ENCODE results near the gene NFIC.
"Not testable (repeated sequence)": the region's sequence is repeated elsewhere in the genome, so short reads cannot be mapped to it uniquely, and the experiment has no call there.

NFIC gene

GRCh38 chr19:3365836-3366752, at the start of gene NFIC:
Gene NFIC (plus strand): TSS chr19:3366583. CDS start chr19:3366637, 54 bp downstream.
- DNase-seq (ENCODE audit: low read depth in 2 of 2): peak; percentile 31 to 41

DNA sequence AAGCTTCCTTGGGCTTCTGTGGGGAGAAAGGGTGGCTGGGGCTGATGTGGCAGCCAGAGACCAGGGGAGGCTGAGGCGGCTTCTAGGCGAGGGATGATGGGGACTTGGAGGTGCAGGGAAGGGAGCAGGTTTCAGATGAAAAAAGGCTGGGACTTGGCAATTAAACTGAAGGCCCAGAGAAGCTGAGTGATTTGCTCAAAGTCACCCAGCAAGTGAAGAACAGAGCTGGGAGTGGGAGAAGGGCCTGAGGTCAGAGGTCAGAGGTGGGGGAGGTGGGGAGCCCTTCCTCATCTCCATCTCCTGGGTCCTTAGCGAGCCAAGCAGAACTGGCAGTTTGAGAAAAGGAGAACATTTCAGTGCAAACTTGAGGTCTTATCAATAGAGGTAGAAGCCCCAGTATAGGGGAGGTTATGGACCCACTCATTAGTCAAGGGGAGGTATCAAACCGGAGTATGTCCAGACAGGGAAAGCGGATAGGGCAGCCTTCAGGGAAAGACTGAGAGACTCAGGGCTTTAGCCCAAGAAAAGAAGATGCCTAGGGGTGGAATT, 49.6 kb upstream of the NFIC start:
- DNase-seq (ENCODE audit: low read depth in 2 of 2): no peak

GRCh38 chr19:3319643-3320353, 46.6 kb upstream of the NFIC start:
- DNase-seq (ENCODE audit: low read depth in 2 of 2): no peak

DNA sequence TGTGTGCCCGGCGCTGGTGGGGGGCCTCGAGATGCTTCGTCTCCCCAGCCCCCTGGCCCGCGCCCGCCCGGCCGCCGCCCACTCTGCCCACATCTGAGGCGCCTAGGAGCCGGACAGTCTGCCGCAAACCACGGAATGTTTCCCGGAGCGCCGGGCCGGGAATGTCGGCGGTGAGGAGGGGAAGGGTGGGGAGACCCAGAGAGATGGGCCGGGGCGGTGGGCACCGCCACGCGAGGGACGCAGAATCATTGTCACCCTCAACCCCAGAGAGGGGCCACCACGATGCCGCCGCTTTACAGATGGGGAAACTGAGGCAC, 46.1 kb upstream of the NFIC start:
- no peak for DNase-seq (ENCODE audit: low read depth in 2 of 2)

DNA sequence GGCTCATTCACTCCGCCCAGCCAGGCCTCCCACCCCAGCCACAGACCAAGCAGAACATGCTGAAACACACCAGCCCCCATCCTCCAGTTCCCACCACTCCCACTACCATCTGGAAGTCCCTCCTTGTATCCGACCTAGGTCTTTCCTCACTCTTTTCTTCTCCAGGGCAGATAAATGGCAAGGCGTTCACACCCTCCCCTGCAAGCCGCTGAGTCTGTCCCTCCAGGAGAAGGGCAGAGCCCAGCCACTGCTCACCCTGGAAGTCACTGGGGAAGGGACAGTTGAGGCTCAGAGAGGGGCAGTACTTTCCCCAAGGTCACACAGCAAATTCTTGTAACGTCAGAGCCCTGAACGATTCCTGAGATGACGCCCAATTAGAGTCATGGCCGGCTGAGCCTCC, 45.5 kb upstream of the NFIC start:
- no peak for DNase-seq (ENCODE audit: low read depth in 2 of 2)

DNA sequence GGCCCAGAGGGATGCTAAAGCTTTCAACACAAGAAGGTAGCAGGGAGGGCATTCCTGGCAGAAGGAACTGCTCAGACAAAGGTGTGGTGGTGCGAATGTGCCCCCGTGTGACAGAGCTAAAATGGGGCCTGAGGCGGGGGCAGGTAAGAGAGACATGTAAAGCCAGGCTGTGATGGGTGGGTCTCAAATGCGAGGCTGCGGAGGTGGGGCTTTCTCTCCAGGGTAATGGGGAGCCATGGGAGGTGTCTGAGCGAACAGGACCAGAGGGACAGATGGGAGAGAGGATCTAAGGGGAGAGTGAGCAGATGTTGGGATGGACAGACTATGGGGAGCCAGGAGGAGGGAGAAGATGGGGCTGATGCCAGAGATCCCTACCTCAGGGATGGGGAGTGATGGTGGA, 44.7 kb upstream of the NFIC start:
- DNase-seq (ENCODE audit: low read depth in 2 of 2): no peak

- no peak for DNase-seq (ENCODE audit: low read depth in 2 of 2)
Observed at GRCh38 chr19:3322199-3322978, 44.0 kb upstream of the NFIC start.

DNA sequence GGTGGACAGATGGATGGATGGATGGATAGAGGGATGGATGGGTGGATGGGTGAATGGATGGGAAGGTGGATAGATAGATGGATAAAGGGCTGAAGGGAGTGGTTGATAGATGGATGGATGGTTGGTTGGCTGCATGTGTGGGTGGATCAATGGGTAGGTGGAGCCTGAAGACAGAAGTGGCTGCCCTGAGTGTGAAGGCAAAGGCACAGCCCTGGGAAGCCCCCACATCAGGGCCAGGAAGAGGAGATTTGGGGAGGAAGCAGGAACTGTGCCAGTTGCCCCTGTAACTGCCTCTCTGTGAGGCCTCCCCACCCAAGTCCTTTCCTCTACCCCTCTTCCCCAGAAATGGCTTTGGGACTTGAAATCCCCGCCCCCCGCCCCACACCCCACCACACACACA, 43.4 kb upstream of the NFIC start:
- DNase-seq (ENCODE audit: low read depth in 2 of 2): no peak

DNA sequence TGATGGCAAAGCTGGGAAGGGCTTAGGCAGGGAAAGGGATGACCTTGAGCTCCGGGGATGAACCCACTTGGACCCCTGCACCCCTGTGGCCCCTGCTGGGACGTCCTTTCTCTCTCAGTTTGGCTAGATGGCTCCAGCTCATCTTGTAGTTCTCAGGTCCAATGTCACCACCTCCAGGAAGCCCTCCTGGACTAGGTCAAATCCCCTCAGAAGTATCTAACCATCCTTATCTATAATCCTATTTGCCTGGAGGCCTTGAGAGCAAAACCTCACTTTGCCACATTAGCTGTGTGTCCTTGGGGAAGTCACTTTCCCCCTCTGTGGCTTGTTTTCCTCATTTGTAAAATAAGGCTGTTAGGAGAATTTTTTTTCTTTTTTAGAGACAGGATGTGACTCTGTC, 42.7 kb upstream of the NFIC start:
- DNase-seq (ENCODE audit: low read depth in 2 of 2): no peak

DNA sequence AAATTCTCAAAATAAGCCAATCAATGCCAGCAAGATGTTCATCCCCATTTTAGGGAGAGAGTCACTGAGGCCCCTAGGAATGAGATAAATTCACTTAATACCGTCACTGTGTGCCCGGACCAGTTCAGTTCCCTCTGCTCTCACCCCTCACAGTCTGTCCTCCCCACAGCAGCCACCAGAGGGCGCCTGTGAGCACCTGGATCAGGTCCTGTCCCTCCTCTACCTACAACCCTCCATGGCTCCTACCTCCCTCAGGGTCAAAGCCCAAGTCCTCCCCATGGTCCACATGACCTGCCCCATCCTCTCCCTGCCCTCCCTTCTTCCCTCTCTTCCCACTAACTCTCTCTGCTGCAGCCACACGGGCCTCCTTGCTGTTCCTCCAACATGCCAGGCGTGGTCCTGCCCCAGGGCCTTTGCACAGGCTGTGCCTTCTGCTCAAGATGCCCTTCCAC, 42.0 kb upstream of the NFIC start:
- DNase-seq (ENCODE audit: low read depth in 2 of 2): peak; percentile 74 to 76

- DNase-seq (ENCODE audit: low read depth in 2 of 2): no peak
Observed at GRCh38 chr19:3325451-3325850, 40.9 kb upstream of the NFIC start.

DNA sequence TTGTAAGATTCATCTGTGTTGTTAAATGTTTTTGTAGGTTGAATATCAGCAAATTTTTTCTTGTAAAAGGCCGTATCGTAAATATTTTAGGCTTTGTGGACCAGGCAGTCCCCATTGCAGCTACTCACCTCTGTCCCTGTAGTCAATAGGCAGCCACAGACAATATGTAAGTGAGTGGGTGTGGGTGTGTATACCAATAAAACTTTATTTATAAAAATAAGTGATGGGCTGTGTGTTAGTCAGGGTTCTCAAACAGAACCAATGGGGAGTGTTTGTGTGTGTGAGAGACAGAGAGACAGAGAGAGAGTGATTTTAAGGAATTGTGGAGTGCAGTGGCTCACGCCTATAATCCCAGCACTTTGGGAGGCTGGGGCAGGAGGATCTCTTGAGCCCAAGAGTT, 37.6 kb upstream of the NFIC start:
- DNase-seq (ENCODE audit: low read depth in 2 of 2): no peak

DNA sequence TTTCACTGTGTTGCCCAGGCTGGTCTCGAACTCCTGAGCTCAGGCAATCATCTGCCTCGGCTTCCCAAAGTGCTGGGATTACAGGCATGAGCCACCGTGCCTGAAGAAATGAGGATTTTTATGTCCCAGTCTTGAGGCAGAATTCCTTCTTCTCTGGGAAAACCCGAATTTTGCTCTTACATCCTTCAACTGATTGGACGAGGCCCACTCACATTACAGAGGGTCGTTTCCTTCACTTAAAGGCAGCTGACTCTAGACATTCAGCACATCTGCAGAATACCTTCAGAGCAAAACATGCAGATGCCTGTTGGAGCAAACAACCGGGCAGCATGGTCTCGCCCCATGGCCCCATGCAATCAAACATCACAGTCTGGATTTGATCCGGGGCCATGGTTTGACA, 36.3 kb upstream of the NFIC start:
- DNase-seq (ENCODE audit: low read depth in 2 of 2): no peak

- DNase-seq (ENCODE audit: low read depth in 2 of 2): not testable (repeated sequence)
Observed at GRCh38 chr19:3332232-3332631, 34.2 kb upstream of the NFIC start.

DNA sequence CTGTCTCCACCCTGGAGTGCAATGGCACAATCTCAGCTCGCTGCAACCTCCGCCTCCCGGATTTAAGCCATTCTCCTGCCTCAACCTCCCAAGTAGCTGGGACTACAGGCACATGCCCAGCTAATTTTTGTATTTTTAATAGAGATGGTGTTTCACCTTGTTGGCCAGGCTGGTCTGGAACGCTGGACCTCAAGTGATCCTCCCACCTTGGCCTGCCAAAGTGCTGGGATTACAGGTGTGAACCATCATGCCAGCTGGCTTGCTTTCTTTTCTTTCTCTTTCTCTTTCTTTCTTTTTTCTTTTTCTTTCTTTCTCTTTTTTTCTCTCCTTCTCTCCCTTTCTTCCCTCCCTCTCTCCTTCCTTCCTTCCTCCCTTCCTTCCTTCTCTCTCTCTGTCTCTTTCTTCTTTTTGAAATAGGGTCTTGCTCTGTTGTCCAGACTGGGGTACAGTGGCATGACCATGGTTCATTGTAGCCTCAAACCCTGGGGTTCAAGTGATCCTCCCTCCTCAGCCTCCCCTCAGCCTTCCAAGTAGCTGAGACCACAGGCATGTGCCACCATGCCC, 33.3 kb upstream of the NFIC start:
- no peak for DNase-seq (ENCODE audit: low read depth in 2 of 2)

DNA sequence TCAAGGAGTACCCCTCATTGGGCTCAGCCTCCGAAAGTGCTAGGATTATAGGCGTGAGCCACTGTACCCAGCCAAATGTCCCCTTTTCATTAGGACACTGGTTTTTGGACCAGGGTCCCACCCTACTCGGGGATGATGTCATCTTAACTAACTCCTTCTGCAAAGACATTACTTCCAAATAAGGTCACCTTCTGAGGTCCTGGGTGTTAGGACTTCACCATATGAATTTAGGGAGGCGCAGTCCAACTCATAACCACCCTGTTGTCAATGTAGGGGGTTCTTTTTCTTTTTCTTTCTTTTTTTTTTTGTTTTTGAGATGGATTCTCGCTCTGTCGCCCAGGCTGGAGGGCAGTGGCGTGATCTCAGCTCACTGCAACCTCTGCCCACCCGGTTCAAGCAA, 32.7 kb upstream of the NFIC start:
- no peak for DNase-seq (ENCODE audit: low read depth in 2 of 2)

DNA sequence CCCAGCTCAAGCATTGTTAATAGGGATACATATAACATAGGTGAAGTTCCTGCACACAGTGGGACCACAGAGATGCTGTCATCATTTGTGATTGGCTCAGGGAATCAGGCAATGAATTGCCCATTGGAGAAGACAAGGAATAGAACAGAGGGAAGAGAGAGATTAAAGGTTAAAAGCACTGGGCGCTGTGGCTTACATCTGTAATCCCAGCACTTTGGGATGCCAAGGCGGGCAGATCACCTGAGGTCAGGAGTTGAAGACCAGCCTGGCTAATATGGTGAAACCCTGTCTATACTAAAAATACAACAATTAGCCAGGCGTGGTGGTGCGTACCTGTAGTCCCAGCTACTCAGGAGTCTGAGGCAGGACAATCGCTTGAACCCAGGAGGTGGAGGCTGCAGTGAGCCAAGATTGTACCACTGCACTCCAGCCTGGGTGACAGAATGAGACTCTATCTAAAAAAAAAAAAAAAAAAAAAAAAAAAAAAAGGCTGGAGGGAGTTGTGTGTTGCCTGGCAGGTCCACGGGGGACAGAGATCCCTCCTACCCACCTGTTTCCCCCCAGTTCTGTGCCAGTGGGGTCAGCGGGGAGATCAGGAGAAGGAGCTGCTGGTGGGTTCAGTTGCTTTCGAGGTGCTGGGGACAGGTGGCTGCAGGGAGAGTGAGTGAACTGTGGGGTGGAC, 31.5 kb upstream of the NFIC start:
- not testable (repeated sequence) for DNase-seq (ENCODE audit: low read depth in 2 of 2)

DNA sequence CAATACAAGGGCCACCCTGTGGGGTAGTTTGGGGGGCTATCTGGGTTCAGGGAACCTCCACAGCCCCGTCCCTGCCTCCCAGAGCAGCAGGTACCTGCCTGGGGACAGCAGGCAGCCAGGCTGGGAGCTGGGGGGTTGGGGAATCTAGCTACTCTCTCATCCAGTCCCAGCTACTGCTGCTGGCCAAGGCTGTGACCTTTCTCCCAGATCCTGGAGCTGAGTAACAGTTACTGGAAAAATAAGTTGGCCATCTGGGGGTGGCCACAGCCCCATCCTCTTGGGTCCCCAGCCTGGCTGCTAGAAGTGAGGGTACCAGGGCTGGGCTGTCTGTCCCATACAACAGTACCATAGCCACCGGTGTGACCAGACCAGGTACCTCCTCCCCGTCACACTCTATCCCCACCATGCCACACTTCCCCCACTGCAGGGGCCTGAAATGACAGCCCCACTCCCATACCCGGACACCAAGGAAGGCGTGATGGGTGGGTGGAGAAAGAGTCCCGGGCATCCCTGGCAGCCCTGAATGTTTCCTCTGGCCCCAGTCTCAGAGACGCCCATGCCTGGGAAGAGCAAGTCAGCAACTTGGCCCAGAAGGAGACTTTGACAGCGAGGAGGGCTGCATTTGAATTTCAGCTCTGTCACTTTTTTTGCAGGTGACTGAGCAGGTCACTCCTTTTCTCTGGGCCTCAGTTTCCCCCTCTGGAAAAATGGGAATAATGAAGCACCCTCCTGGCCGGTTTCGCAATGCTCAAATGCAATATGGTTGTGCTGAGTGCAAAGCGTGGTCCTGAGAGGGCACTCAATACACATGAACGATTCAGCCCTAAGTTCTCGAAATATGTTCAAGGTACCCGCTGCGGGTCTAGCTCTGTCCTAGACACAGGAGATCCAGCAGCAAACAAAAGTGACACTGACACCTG, 30.7 kb upstream of the NFIC start:
- DNase-seq (ENCODE audit: low read depth in 2 of 2): no peak

DNA sequence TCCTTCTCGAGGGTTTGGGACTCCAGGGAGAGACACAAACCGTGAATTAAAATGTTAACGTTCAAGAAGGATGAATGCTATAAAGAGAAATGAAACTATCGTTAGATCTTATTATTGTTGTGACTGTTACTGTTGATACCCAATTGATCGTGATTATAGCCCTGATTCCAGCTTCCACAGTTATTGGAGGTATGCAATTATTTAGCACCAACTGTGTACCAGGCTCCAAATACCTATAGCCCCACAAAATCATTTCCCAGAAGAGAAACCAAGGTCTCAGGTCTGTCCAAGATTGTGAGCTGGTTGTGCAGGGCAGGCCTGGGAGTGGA, 30.1 kb upstream of the NFIC start:
- no peak for DNase-seq (ENCODE audit: low read depth in 2 of 2)
